H1 (cell line): ENCODE results near the gene IFT122. TPM values are rescaled to one million over a fixed set of nuclear protein-coding genes. Genes with fewer than 3 reads are reported as not detected.
A peak's percentile ranks its signal among the peaks of the same experiment; 100 is the strongest.

Experiments used
- CTCF ChIA-PET: fragments of 300-600 bp; sonication (Branson Sonifier 250); formaldehyde crosslinking; loops from one replicate; lab custom pipeline; 2021; ENCODE audit not compliant: partially characterized antibody; lab: Charles Lee
- POLR2A ChIA-PET: fragments of 300-600 bp; sonication (Branson Sonifier 250); formaldehyde crosslinking; loops from one replicate; lab custom pipeline; 2021; ENCODE audit warnings: inconsistent platforms; ENCODE audit not compliant: partially characterized antibody; lab: Charles Lee
- DNase-seq, 2 experiments: peaks; one replicate each; pipeline versions ENCODE4 v3.0.0 to v3.0.0-alpha.2; 2010 to 2022; ENCODE audit warnings: low spot score in 2 of 2, low read depth in 1 of 2, mixed read lengths in 1 of 2
- FAIRE-seq: peaks from 2 replicates; lab custom pipeline; 2011; peaks lifted over from hg19 to GRCh38; lab: Jason Lieb, UNC
- H2AFZ ChIP-seq: 2 replicates; pipeline ENCODE4 v1.8.1; 2012; ENCODE audit warnings: low read length, inconsistent platforms
- H2AK5ac ChIP-seq: 2 replicates; pipeline ENCODE4 v1.6.1; 2013; ENCODE audit warnings: low read depth, low read length
- H2BK120ac ChIP-seq: replicated peaks from 2 replicates; pipeline ENCODE3; 2013; ENCODE audit warnings: low read depth, low read length, inconsistent platforms
- H2BK12ac ChIP-seq: 2 replicates; pipeline ENCODE4 v1.6.1; 2013; ENCODE audit warnings: low read depth, low read length
- H2BK15ac ChIP-seq: 2 replicates; pipeline ENCODE4 v1.6.1; 2013; ENCODE audit warnings: low read length
- H2BK20ac ChIP-seq: 2 replicates; pipeline ENCODE4 v1.6.1; 2013; ENCODE audit warnings: low read length
- H2BK5ac ChIP-seq: 2 replicates; pipeline ENCODE4 v1.6.1; 2013; ENCODE audit warnings: low read depth, low read length
- H3K14ac ChIP-seq: 2 replicates; pipeline ENCODE4 v1.6.1; 2013; ENCODE audit warnings: inconsistent platforms; ENCODE audit not compliant: insufficient read length
- H3K18ac ChIP-seq: 2 replicates; pipeline ENCODE4 v1.6.1; 2013; ENCODE audit warnings: low read length; ENCODE audit errors: extremely low read depth
- H3K23ac ChIP-seq: 2 replicates; pipeline ENCODE4 v1.6.1; 2013; ENCODE audit warnings: inconsistent platforms; ENCODE audit not compliant: insufficient read length
- H3K23me2 ChIP-seq: 2 replicates; pipeline ENCODE4 v1.6.1; 2013; ENCODE audit warnings: low read depth, low read length
- H3K27ac ChIP-seq: 2 replicates; pipeline ENCODE4 v1.6.1; 2011; ENCODE audit warnings: low read depth, low read length, inconsistent platforms
- H3K27me3 ChIP-seq, 4 experiments: replicated peaks in 1 of 4; 1 replicate in 1 of 4; 2 replicates in 3 of 4; pipeline versions ENCODE4 v1.6.1 to v1.8.1; 2011 to 2013; ENCODE audit warnings: low read length in 3 of 4, mild to moderate bottlenecking in 3 of 4, inconsistent platforms in 2 of 4, mixed read lengths in 2 of 4, moderate library complexity in 1 of 4; ENCODE audit not compliant: control insufficient read depth in 3 of 4, insufficient read depth in 3 of 4; ENCODE audit errors: extremely low read depth in 1 of 4
- H3K36me3 ChIP-seq, 4 experiments: 2 replicates each; pipeline versions ENCODE4 v1.6.1 to v1.8.1; 2011 to 2013; ENCODE audit warnings: mild to moderate bottlenecking in 4 of 4, low read length in 3 of 4, moderate library complexity in 2 of 4, control low read depth in 1 of 4, inconsistent platforms in 1 of 4; ENCODE audit not compliant: insufficient read depth in 4 of 4, control insufficient read depth in 2 of 4
- H3K4ac ChIP-seq: replicated peaks from 2 replicates; pipeline ENCODE3; 2013; ENCODE audit warnings: low read length, low read depth, mixed read lengths, inconsistent platforms; ENCODE audit not compliant: insufficient read length
- H3K4me1 ChIP-seq, 4 experiments: replicated peaks in 1 of 4; 1 replicate in 1 of 4; 2 replicates in 3 of 4; pipeline versions ENCODE4 v1.6.1 to v1.8.1; 2011 to 2013; ENCODE audit warnings: low read length in 3 of 4, inconsistent platforms in 2 of 4, mixed read lengths in 1 of 4; ENCODE audit not compliant: insufficient read depth in 4 of 4, control insufficient read depth in 3 of 4
- H3K4me2 ChIP-seq, 2 experiments: 2 replicates each; pipeline versions ENCODE4 v1.6.1 to v1.8.1; 2011 to 2013; ENCODE audit warnings: low read depth in 2 of 2, low read length in 2 of 2, control low read depth in 1 of 2, inconsistent platforms in 1 of 2, mild to moderate bottlenecking in 1 of 2; ENCODE audit not compliant: insufficient read depth in 1 of 2
- H3K4me3 ChIP-seq, 4 experiments: fragments of 200-600, 300-600 bp in 1 of 4; sonication (generic), shearing (Covaris generic), sonication (Bioruptor Twin) in 1 of 4; 2 replicates each; pipeline versions ENCODE4 v1.5.1 to v1.8.1; 2011 to 2016; ENCODE audit warnings: low read length in 4 of 4, low read depth in 3 of 4, control low read depth in 2 of 4, inconsistent platforms in 2 of 4, mild to moderate bottlenecking in 2 of 4, mixed read lengths in 1 of 4, moderate library complexity in 1 of 4; ENCODE audit not compliant: insufficient read depth in 2 of 4; ENCODE audit errors: extremely low read depth in 1 of 4
- H3K56ac ChIP-seq: replicated peaks from 2 replicates; pipeline ENCODE3; 2013; ENCODE audit warnings: low read depth, mild to moderate bottlenecking, mixed read lengths, low read length, inconsistent platforms; ENCODE audit not compliant: insufficient read length
- H3K79me1 ChIP-seq: 2 replicates; pipeline ENCODE4 v1.6.1; 2013; ENCODE audit warnings: low read depth, low read length, control low read depth
- H3K79me2 ChIP-seq, 2 experiments: 2 replicates each; pipeline versions ENCODE4 v1.6.1 to v1.8.1; 2012 to 2013; ENCODE audit warnings: low read length in 2 of 2, mild to moderate bottlenecking in 2 of 2, inconsistent platforms in 1 of 2; ENCODE audit not compliant: insufficient read depth in 2 of 2, control insufficient read depth in 1 of 2
- H3K9ac ChIP-seq, 4 experiments: replicated peaks in 1 of 4; 1 replicate in 1 of 4; 2 replicates in 3 of 4; pipeline versions ENCODE4 v1.6.1 to v1.8.1; 2011 to 2013; ENCODE audit warnings: low read depth in 3 of 4, low read length in 3 of 4, control low read depth in 2 of 4, mild to moderate bottlenecking in 2 of 4, moderate library complexity in 2 of 4, inconsistent platforms in 1 of 4; ENCODE audit errors: extremely low read depth in 1 of 4
- H3K9me3 ChIP-seq, 2 experiments: 2 replicates each; pipeline versions ENCODE4 v1.6.1 to v1.8.1; 2012 to 2013; ENCODE audit warnings: mild to moderate bottlenecking in 2 of 2, moderate library complexity in 2 of 2, control low read depth in 1 of 2, inconsistent platforms in 1 of 2, low read depth in 1 of 2, low read length in 1 of 2, mixed read lengths in 1 of 2; ENCODE audit not compliant: insufficient read depth in 2 of 2
- H4K20me1 ChIP-seq, 2 experiments: replicated peaks in 1 of 2; 2 replicates each; pipeline versions ENCODE3 to v1.8.1; 2011 to 2013; ENCODE audit warnings: inconsistent platforms in 2 of 2, low read length in 2 of 2, mild to moderate bottlenecking in 1 of 2; ENCODE audit not compliant: insufficient read depth in 2 of 2, control insufficient read depth in 1 of 2
- H4K5ac ChIP-seq: 2 replicates; pipeline ENCODE4 v1.6.1; 2013; ENCODE audit warnings: low read length, low read depth, mixed read lengths, inconsistent platforms; ENCODE audit not compliant: insufficient read length
- H4K8ac ChIP-seq: 2 replicates; pipeline ENCODE4 v1.8.0; 2013; ENCODE audit warnings: mild to moderate bottlenecking, moderate library complexity, low read length, inconsistent platforms; ENCODE audit not compliant: insufficient read depth; ENCODE audit errors: extremely low read depth
- H4K91ac ChIP-seq: replicated peaks from 2 replicates; pipeline ENCODE3; 2013; ENCODE audit warnings: low read length, mixed read lengths, inconsistent platforms; ENCODE audit not compliant: insufficient read length
- ASH2L ChIP-seq: fragments of 200-600, 300-600 bp; sonication (generic); IDR thresholded peaks from one replicate; pipeline ENCODE4 v1.7.1; 2017; ENCODE audit warnings: low read length
- CBX8 ChIP-seq: fragments of 300-800, 300-1000 bp; sonication (generic); IDR thresholded peaks from 2 replicates; pipeline ENCODE4 v1.7.1; 2016; ENCODE audit warnings: low read depth, low read length, borderline replicate concordance
- CTBP2 ChIP-seq: IDR thresholded peaks from 2 replicates; pipeline ENCODE4 v1.7.0; 2011; ENCODE audit warnings: borderline replicate concordance, mild to moderate bottlenecking, moderate library complexity, mixed read lengths, low read length; ENCODE audit not compliant: insufficient read depth, insufficient read length
- FOSL1 ChIP-seq: IDR thresholded peaks from 2 replicates; pipeline ENCODE4 v1.6.1; 2011; ENCODE audit warnings: mild to moderate bottlenecking, low read depth, low read length, moderate library complexity; ENCODE audit not compliant: insufficient read depth
- RAD21 ChIP-seq, 2 experiments: IDR thresholded peaks in 1 of 2; conservative IDR thresholded peaks in 1 of 2; 2 replicates each; pipeline ENCODE4 v1.6.1; 2011; ENCODE audit warnings: low read depth in 2 of 2, low read length in 2 of 2, improper control_type of control experiment in 1 of 2, inconsistent platforms in 1 of 2, mild to moderate bottlenecking in 1 of 2, moderate library complexity in 1 of 2
- RXRA ChIP-seq: IDR thresholded peaks from 2 replicates; pipeline ENCODE4 v1.6.1; 2011; ENCODE audit warnings: low read depth, mild to moderate bottlenecking, low read length, moderate library complexity; ENCODE audit not compliant: insufficient read depth
- TCF12 ChIP-seq: IDR thresholded peaks from 2 replicates; pipeline ENCODE4 v1.6.1; 2011; ENCODE audit warnings: low read depth, mild to moderate bottlenecking, low read length
- WGBS, 2 experiments: shearing (Covaris generic) in 1 of 2; methylation state at CpG; one replicate each; pipeline versions ENCODE4 v1.1.6 to v1.1.7; 2013 to 2015; ENCODE audit warnings: low lambda C conversion rate in 2 of 2, mixed read lengths in 2 of 2, inconsistent platforms in 1 of 2, low coverage in 1 of 2, missing lambda C conversion rate in 1 of 2; ENCODE audit not compliant: insufficient replicate concordance in 2 of 2, insufficient coverage in 1 of 2, insufficient read length in 1 of 2; ENCODE audit errors: extremely low coverage in 1 of 2, missing lambda C conversion rate in 1 of 2; 5-methylcytosine and 5-hydroxymethylcytosine counted together
- long read RNA-seq, 2 experiments: library from RNA in 1 of 2; library from capped mRNA in 1 of 2; stranded (forward); transcript quantifications; one replicate each; pipeline ENCODE4 v2.0.0, GENCODE V29; 2021; ENCODE audit warnings: inconsistent platforms in 1 of 2
- polyA minus RNA-seq, 3 experiments: library from RNA; depleted of rRNA, polyadenylated mRNA; stranded (reverse); fragments of >200 nt; gene quantifications; 1 replicate in 2 of 3; 2 replicates in 1 of 3; pipeline ENCODE4 v1.2.3, GENCODE V29; 2011
- polyA plus RNA-seq, 7 experiments: library from polyadenylated mRNA; depleted of rRNA in 3 of 7; stranded (reverse) in 5 of 7; unstranded in 2 of 7; fragments of >200 nt in 5 of 7; fragments of 200-250 nt in 2 of 7; gene quantifications; 1 replicate in 5 of 7; 2 replicates in 1 of 7; 4 replicates in 1 of 7; pipeline versions ENCODE4 v1.2.1 to v1.2.3, GENCODE V29; 2011 to 2013; ENCODE audit warnings: missing spikeins in 2 of 7, mixed read lengths in 2 of 7
- total RNA-seq: library from RNA; stranded (reverse); fragmentation: NEBNext Ultra II Directional; extraction: Animal tissue kit (Norgen Biotek cat#: 25700); gene quantifications from 2 replicates; pipeline ENCODE4 v1.2.1, GENCODE V29; 2021

Gene IFT122
- 23.7 and 26.2 TPM in 2 replicates for total RNA-seq
- 25.1 and 37.8 TPM in 2 replicates for polyA plus RNA-seq (2011; rRNA removed)
- 25.4 TPM for polyA plus RNA-seq (2011; cell fraction: cytosol; rRNA removed)
- polyA plus RNA-seq (2011; cell fraction: nucleus; rRNA removed), result 83.2 TPM
- 24.7 to 27.3 TPM (median 26.7 TPM) in 4 replicates for polyA plus RNA-seq (2012, experiment 1 of 2)
- 11.7 TPM for polyA plus RNA-seq (2012, experiment 2 of 2)
- 10.8 TPM for polyA plus RNA-seq (2013, experiment 1 of 2)
- 10.7 TPM for polyA plus RNA-seq (2013, experiment 2 of 2)
- 51.7 and 59.2 TPM in 2 replicates for polyA minus RNA-seq (2011; rRNA and poly(A)+ RNA removed)
- 27.2 TPM for polyA minus RNA-seq (2011; cell fraction: cytosol; rRNA and poly(A)+ RNA removed)
- 50.2 TPM for polyA minus RNA-seq (2011; cell fraction: nucleus; rRNA and poly(A)+ RNA removed)
- long read RNA-seq, experiment 1, partial matches to known transcripts, result 8 of 15 reads
- long read RNA-seq, experiment 1, other reads (novel, unspliced or antisense), result 6 of 15 reads
- long read RNA-seq, experiment 2, partial matches to known transcripts, result 0 of 2 reads
- long read RNA-seq, experiment 2, other reads (novel, unspliced or antisense), result 2 of 2 reads

- Histone ChIP-seq H3K27ac (peak within 1 kb of the TSS; percentile 68), H3K4ac (peak within 1 kb of the TSS; percentile 1), H3K36me3 (peaks cover 3 to 30% (median 18%) of the 10 kb centered on the region in 4 experiments), H4K5ac (peak within 1 kb of the TSS; percentile 52), H4K20me1 (no peaks in the 10 kb centered on the region), H2AK5ac (no peak within 1 kb of the TSS), H4K91ac (peak within 1 kb of the TSS; percentile 91), H3K18ac (peak within 1 kb of the TSS; percentile 85; the same call in 1 of the 2 replicates), H2BK12ac (no peak within 1 kb of the TSS), H2BK15ac (no peak within 1 kb of the TSS; the same call in 1 of the 2 replicates), H3K4me2 (peak within 1 kb of the TSS; percentile 68 to 72), H2AFZ (peak within 1 kb of the TSS; percentile 14; the same call in 1 of the 2 replicates), H4K8ac (peak within 1 kb of the TSS; percentile 84), H3K4me3 (peak within 1 kb of the TSS; percentile 76 to 95 (median 86)), H3K79me1 (peaks cover 2% of the 10 kb centered on the region; the same call in 1 of the 2 replicates), H3K4me1 (peaks cover 0 to 8% (median 4%) of the 10 kb centered on the region in 4 experiments; a peak in 5 of 7 replicates), H3K23me2 (peaks cover 1% of the 10 kb centered on the region; the same call in 1 of the 2 replicates), H3K23ac (no peak within 1 kb of the TSS), H3K56ac (peak within 1 kb of the TSS; percentile 70), H2BK120ac (no peak within 1 kb of the TSS), H3K27me3 (no peaks in the 10 kb centered on the region), H2BK20ac (no peak within 1 kb of the TSS), H3K9me3 (no peaks in the 10 kb centered on the region), H3K9ac (peak within 1 kb of the TSS; percentile 68 to 84 (median 71)), H3K14ac (no peak within 1 kb of the TSS), H3K79me2 (peaks cover 0 to 43% of the 10 kb centered on the region in 2 experiments; a peak in 3 of 4 replicates), H2BK5ac (peak within 1 kb of the TSS; percentile 84)
- ChIA-PET CTCF (interaction anchor here (0.5 to 1.7 kb wide), 7 partner anchors 9 to 402 kb away, joined by 3 to 5 read pairs (median 3); no protein-coding TSS in a partner anchor), POLR2A (interaction anchor here (1.0 to 4.1 kb wide), 10 partner anchors 8 to 187 kb away, joined by 3 to 61 read pairs (median 5); partner anchors contain the start of gene EFCAB12)
- peak; percentile 95 to 98 for DNase-seq
- no peak for FAIRE-seq
- 0% methylated on average over 75 of the region's 75 CpGs; no CpG with 5 or more reads in 1 of the 2 experiments for WGBS, 2 experiments
- TF ChIP-seq FOSL1 (no peak), RAD21 (IDR thresholded peaks at IDR 0.05 in 1 of 2, conservative IDR thresholded peaks at IDR 0.05 in 1 of 2; ENCODE audit: low read depth in 2 of 2, low read length in 2 of 2) (no peak), CTBP2 (no peak), TCF12 (no peak), ASH2L (peak; percentile 80), CBX8 (no peak), RXRA (no peak)
Observed at GRCh38 chr3:129439817-129440617, at the start of gene IFT122, which contains the start of gene MBD4. Gene IFT122 (plus strand): TSS chr3:129440224. CDS start chr3:129440331, 107 bp downstream. Gene MBD4 (minus strand): TSS chr3:129439948. CDS start chr3:129439833, 115 bp downstream.
